ENCODE results near the gene NKX1-1. TPM values are rescaled to one million over a fixed set of nuclear protein-coding genes. Genes with fewer than 3 reads are reported as not detected.

The NKX1-1 gene
- total RNA-seq, 1 donor from 2014 or later = not detected

DNA sequence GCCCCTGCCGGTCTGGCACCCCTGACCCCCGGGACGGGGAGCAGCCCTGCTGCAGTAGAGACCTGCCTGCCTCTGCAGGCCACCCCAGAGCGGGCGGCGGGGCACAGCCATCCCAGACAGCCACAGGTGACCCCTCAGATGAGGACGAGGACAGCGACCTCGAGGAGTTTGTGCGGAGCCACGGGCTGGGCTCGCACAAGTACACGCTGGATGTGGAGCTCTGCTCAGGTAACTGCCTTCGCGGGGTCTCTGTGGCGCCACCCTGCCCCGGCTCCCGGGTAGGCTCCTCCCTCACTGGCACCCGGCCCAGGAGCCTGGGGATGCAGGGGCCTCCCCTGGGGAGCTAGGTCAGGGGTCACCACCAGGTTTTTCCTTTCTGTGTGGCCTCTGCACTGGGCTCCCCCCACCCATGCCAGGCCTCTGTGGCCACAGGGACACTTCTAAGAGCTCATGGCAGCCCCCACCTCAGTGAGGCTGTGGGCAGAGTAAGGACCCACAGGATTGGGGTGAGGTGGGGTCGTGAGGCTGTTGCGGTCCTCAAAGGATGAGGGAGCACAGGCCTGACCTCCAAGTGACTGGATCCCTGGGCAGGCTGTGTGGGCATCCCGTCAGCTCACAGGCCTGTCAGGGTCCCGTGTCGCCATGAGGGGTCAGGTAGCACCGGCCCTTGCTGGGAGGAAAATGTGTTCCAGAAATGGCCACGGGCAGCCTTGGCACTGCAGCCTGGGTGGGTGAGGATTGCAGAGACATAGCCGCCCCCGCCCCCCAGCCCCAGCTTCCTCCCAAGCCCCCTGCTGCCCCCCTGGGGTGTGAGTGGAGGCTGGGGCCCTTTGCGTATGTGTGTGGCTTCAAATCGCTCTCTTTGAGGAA lies 52.8 kb downstream of the NKX1-1 start:
- peaks cover 14% of the 10 kb centered on the region for H3K4me1 ChIP-seq
- H3K36me3 ChIP-seq = peaks cover 0 to 13% of the 10 kb centered on the region in 2 donors
- no peaks in the 10 kb centered on the region for H3K9me3 ChIP-seq
- no peak overlapping the region for H3K27ac ChIP-seq
- no peak for DNase-seq (ENCODE audit: extremely low spot score in 2 of 2)
- no peak overlapping the region for H3K4me3 ChIP-seq
- intact Hi-C loops (cut with DNase I) = loop anchor here (5.0 kb wide), 2 partner anchors 221 to 359 kb away; partner anchors contain the start of gene SLBP
- TF ChIP-seq POLR2AphosphoS5 (IDR thresholded peaks at IDR 0.05; ENCODE audit: insufficient read depth in 1 of 2, low read depth in 1 of 2) (no peak), POLR2A (IDR thresholded peaks at IDR 0.05) (no peak)
- TF ChIP-seq, protein P1, sequence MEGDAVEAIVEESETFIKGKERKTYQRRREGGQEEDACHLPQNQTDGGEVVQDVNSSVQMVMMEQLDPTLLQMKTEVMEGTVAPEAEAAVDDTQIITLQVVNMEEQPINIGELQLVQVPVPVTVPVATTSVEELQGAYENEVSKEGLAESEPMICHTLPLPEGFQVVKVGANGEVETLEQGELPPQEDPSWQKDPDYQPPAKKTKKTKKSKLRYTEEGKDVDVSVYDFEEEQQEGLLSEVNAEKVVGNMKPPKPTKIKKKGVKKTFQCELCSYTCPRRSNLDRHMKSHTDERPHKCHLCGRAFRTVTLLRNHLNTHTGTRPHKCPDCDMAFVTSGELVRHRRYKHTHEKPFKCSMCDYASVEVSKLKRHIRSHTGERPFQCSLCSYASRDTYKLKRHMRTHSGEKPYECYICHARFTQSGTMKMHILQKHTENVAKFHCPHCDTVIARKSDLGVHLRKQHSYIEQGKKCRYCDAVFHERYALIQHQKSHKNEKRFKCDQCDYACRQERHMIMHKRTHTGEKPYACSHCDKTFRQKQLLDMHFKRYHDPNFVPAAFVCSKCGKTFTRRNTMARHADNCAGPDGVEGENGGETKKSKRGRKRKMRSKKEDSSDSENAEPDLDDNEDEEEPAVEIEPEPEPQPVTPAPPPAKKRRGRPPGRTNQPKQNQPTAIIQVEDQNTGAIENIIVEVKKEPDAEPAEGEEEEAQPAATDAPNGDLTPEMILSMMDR (IDR thresholded peaks at IDR 0.05) = no peak
- no peaks in the 10 kb centered on the region for H3K27me3 ChIP-seq

Other genes starting within 250 kb of the NKX1-1 start
- gene SPON2, start 233.9 kb downstream of the NKX1-1 start, total RNA-seq = 72.2 TPM
- 93.1 TPM for gene CTBP1, start 157.3 kb downstream of the NKX1-1 start, total RNA-seq
- 103 TPM for gene MAEA, start 116.6 kb downstream of the NKX1-1 start, total RNA-seq
- 25.5 TPM for gene UVSSA, start 59.2 kb downstream of the NKX1-1 start, total RNA-seq